CD1c-positive myeloid dendritic cell (primary cell): Measurements from ENCODE around the gene AQP7.
"Not testable (repeated sequence)": the region's sequence is repeated elsewhere in the genome, so short reads cannot be mapped to it uniquely, and the experiment has no call there.

Experiments
- DNase-seq: peaks from one replicate; pipeline ENCODE4 v3.0.0-alpha.2; 2016; ENCODE audit errors: extremely low spot score

AQP7 gene

DNA sequence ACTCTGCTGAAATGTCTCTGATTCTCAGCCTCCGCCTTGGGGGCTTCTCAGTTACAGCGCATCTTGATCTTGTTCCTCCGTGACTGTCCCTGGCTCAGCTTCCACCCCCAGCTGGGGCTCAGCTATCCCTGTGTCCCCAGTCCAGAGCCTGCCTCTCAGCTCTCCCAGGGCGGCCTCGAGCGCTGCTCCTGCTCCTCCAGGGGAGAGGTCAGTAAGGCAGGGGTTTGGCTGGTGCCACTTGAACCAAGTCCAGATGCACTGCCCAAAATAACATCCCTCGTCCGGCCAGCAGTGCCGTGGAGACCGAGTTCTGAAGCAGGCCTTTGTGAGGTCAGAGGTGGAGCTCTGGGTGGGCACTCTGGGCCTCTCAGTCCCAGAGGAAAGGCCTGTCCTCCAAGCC, at the start of gene AQP7:
Gene AQP7 (minus strand): TSS at position 198 of the 400 bp plus-strand sequence. CDS start 1,306 bp downstream, outside the sequence.
- DNase-seq: not testable (repeated sequence)

DNA sequence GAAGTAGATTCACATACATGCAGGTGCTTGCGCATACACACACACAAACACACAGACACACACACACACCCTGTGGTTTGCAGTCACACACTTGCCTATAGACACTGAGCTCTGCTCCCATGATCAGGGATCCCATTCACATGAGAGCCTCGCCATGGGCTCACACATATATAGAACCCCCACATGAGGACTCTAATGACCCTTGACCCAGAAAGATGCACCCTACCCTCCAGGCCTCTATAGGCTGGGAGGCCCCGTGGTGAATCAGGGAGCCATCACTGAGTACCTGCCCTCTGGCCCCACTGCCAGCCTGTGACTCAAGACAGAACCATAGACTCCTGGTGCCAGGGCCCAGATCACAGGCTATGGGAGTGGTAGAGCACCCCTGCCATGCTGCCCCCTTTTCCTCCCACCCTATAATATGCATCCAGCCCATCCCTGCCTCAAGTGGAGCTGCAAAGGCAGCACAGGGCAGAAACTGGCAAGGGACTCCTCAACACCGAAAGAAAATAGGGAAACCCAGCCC, 48.3 kb upstream of the AQP7 start:
- DNase-seq: no peak

DNA sequence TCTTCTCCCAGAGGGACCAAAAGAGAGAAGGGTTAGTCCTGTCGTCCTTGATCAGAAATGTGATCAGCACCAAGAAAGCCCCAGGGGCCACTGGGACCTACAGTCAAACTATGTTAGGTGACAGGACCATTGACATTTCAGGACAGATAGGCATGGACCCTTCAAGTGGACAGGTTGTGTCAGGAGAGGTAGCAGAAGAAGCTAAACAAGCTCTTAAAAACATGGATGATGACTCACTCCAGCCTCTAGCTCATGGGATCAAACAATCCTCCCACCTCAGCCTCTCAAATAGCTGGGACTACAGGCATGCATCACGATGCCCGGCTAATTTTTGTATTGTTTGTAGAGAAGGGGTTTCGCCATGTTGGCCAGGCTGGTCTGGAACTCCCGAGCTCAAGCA, 47.3 kb upstream of the AQP7 start:
- no peak for DNase-seq

DNA sequence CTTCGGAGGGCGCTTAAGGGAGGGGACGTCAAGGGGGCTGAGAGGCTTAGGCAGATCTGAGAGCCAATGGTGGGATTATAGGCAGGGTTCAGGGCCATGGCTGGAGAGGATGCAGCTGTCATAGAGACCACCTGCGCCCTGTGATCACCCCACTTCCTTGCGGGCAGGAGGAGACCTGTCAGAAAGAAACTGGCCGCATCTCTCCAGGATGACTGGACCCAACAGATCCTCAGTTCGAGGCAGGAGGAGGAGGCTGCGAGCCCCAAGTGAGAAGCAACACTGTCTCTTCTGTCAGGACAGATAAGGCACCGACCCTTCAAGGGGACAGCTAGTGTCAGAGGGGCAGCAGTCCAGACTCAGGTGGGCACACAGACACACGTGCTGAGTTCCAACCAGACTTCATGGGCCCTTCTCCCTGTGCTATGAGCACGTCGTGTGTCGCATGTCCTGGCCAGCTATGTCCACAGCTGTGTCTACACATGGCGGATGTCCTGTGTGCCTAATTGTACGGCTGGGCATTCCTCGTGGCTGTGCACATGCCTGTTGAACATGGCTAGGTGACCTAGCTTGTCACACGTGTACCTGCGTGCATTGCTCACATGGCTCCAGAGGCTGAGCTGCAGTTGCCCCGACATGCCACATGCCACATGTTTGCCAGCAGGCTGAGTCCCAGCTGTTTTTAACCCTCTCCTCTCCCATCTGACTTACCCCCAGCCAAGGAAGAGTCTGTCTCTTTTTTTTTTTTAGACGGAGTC, 45.6 kb upstream of the AQP7 start:
- no peak for DNase-seq

DNA sequence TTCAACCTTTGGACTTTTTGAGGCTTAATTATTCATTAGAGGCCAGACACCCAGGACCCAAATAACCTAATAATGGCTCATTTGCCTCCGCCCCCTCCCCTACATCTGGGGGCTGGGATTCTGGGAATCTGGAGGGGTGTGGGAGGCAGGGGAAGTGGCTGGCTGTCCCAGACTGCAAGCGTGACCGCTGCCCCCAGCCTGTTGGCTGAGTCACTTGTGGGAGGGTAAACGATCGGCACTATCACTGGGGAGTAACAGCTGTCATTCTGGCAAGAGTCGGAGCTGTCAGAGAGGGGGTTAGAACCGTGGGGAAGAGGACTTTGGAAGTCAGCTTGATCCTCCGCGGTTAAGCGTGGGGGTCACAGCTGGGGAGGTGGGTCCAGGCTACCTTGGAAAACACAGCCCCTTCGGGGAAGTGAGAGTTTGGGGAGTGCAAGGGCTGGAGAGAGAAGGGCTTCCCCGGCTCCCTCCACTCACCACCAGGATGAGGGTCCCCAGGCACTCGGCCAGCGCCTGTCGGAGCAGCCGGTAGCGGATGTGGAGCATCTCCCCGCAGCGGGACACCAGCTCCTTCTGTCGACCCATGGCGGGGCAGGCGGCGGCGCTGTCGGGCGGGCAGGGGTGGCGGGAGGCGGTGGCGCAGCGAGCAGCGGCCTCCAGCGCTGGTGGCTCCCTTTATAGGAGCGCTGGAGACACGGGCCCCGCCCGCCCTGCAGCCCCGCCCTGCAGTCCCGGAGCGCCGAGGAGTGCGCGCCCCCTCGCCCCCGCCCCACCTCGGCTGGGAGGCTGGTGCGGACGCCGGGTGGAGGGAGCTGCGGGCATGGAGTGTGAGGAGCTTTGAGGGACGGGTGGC, 44.8 kb upstream of the AQP7 start, which contains the start of gene AQP3:
Gene AQP3 (minus strand): TSS at position 648 of the 853 bp plus-strand sequence. CDS start 63 bp downstream, at position 585.
- DNase-seq: peak; percentile 92

DNA sequence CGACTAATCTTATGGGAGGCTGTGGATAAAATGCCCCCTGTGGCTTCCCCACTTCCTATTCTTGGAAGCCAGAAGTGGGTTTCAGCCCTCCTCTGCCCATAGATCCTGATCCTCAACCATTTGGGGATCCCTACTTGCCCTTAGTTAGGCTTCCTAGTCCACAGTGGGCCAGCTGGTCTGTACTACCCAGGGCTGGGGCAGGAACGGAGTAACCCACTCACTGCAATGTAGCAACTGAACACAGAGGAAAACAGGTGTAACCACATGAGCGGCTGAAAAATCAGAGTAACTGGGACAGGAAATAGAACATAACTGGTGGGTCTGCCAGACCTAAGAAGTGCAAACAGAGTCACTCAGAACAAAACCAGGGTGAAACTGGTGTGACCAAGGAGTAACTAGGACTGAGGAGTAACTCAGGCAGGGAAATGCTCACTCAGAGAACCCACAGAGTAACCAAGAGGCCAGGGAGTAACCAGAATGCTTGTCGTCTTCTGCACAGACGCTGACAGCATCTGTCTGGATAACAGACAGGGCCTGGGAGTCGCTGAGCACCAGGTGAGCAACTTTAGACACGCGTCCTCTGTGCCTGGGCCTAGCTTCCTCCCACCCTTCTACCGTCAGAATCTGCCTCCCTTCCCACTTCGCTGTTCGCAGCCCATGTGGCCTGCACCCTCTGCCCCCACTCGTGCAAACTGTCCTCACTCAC, 44.0 kb upstream of the AQP7 start:
- DNase-seq: peak; percentile 32

DNA sequence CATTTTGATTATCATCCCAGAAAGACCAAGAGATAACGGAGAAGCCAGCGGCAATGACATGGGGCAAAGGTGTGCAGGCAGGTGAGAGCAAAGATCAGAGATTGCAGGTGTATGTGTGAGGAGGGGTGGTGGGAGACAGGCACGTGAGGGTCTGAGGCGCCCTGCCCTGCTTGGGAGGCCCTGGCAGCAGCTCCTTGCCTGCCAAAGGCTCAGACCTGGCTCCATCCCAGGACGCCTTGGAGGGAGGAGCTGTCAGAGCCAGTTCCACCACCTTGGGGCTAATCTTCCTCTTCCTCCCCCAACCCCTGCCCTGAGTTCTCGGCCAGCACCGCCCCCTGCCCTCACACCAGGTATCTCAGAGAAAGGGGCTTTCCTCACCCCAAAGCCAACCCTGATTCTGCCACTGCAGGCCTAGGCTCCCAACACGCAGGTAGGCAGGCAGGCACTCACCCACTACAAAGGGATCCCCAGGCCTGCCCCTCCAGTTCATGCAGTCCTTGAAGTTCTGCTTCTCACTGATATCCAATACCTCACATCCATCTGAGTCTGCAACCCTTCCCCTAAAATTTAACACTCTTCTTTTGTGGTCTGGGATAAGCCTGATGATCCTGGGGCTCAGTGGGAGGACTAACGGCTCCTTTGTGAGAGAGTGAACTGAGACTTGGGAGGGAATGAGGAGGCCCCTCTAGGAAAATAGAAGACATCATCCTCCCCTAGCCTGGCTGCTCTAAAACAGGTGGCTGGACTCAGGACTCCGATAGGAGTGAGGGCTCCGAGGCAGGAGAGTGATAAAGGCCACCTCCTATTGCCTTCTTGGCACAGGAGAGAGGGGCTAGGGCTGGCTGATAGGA, 43.2 kb upstream of the AQP7 start:
- DNase-seq: no peak

DNA sequence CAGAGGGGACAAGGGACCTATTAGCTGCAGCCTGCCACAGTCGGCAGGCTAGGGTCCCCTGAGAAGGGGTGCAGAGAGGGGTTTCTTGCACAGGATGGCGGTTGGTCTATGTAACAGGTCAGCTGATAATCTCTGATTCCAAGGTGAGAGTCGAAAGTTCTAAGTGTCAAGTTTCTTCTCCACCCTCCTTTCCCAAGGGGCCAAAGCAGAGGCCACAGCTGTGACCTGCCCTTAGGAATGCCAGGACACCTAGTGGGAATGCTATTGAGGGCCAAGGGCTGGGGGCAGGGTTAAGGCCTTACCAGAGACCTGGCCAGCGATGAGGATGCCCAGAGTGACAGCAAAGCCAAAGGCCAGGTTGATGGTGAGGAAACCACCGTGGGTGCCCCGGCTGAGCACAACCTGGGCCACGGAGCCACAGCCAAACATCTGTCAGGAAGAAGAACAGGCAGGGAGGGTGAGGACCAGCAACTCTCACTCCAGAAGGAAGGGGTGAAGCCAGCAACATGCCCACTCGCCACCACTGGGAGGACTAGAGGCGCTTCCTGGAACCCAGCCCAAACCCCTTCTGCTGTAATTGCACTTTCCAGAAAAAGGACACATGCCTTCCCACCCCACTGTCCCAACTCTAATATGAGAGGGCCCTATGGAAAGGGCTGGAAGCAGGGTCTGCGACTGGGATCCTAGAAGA, 41.2 kb upstream of the AQP7 start:
- DNase-seq: no peak

DNA sequence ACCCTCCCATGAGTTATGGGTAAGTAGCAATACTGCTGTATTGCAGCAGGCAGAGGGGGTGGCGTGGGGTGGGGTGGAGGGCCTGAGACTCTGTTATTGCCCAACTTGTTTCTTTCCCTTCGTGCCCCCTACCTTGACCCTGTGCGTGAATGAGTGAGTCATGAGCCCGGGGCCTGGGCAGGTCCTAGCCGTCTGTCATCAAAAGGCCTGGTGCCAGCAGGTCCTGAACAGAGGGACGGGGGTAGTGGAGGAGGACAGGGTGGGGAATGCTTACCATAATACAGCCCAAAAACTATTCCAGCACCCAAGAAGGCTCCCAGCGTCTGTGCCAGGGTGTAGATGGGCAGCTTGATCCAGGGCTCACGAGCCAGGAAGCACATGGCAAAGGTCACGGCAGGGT, 40.7 kb upstream of the AQP7 start:
- no peak for DNase-seq

DNA sequence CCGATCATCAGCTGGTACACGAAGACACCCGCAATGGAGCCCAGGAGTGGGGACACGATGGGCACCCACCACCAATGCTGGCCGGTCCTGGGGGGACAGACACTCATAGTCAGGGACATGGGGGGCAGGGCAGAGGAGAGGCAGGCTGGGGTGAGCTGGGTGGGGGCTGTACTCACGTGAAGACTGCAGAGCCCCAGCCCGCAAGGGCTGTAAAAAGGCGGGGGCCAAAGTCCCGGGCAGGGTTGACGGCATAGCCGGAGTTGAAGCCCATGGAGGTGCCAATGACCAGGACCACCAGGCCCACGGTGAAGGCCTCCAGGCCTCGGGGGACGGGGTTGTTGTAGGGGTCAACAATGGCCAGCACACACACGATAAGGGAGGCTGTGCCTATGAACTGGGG, 39.8 kb upstream of the AQP7 start:
- no peak for DNase-seq

DNA sequence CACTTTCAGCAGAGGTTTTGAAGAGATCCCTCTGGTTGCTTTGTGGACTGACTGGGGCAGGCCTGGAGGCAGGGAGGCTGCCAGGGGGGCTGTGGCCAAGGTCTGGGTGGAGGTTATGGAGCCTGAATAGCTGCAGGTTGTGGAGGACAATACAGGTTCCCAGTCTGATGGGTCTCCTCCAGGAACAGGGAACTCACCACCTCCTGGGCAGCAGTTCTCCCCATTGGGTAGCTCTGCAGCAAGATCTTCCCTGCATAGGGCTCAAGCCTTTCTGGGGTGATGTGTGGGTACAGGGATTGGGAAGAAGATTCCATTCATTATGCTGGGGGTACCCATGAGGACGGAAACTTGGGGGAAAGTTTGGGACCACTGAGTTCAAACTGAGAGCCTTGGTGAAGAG, 38.2 kb upstream of the AQP7 start:
- DNase-seq: no peak

DNA sequence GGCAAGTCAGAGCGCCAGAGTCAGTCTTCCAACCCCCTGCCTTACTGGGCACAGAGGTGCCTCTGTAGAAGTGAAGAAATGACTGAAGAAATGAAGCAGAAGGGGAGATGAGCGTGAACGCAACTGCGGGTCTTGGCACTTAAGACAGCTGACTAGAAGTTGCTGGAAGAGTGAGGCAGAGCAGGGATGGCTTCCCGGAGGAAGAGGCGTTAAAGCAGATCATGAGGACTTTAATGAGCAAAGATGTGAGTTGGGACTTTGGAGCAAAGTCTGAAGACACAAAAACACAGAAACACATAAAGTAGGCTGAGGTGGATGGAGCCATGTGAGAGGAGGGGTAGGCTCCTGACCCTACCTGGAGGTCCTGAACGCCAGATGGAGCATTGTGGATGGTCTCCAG, 37.8 kb upstream of the AQP7 start:
- no peak for DNase-seq

DNA sequence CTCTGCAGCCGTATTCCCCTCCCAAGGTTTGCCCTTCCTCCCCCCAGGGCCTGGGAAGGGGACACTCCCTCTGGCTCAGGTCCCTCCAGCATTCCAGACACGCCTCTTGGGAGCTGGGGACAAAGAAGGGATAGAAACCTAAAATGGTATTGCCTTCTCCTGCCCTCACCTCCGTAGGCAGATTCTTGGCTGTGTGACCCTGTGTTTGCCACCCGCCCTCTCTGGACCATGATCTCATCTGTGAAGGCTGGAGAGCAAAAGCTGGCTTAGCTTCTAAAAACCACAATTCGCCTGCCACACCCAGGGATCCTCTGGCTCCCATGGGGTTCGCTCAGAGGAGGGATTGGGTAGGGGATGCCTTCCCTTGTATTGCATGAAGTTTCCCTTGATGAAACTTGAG, 37.4 kb upstream of the AQP7 start:
- DNase-seq: no peak

DNA sequence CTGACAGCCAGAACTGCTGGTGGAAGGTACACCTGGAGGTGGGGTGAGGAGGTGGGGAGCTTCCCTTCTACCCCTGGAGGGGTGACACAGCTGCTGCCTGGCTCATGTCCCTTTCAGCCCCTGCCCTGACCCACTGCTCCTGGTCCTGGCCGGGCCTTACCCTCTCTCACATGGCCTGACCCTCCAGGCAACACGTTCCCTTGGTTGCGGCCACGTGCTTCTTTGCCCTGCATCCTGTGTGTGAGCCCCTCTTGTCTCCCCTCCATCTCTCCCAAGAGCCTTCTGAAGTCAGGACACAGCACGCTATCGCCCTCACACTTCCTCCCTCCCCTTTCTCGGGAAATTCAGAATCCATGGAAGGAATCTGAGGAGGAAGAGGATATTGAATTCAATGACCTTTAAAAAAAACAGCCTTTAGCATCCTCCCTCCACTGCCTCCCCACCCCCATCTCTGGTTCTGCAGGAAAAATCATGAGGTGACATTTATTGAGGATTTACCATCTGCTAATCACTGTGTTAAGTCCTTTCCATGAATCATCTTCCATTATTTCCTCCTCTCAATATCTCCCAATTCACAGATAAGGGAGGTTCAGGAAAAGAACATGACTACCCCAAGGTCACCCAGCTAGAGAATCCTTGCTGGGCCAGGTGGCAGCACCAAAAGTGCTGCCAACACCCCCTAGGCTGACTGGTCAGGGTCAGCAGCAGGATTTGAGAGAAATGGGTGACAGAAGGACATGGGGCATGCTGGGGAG, 36.7 kb upstream of the AQP7 start:
- no peak for DNase-seq

DNA sequence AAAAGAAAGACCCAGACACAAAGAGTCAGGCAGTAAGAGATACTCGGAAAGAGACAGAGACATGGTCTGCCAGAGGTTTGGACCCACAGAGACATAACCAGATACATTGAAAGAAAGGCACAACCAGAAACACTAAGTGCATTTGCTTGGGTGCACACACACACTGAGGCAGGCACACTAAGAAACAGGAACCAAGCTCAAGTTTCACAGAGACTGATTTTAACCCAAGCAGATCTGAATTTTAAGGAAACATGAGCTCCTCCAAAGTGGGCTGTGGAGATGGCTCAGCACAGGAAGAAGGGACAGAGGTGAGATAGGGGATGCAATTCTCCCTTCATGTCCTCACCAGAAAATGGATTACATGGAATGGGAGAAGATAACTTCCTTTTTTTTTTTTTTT, 35.5 kb upstream of the AQP7 start:
- DNase-seq: peak; percentile 56

DNA sequence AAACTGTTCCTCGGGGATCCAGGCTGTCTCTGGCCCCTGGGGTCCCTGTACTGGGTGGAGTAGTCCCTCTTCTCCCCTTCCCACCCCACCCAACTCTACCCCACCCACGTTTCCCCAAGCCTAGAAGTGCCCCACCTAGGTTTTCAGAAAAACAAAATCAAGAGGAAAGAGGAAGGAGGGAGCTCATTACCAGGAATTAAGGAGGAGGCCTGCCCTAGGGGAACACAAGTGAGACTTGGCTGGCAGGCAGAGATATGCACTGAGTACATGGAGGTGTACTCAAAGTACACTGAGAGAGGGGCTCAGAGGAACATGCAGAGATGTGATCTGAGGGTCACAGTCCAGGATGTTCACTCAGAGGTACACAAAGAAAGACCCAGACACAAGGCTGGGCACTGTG, 34.8 kb upstream of the AQP7 start:
- peak; percentile 24 for DNase-seq

DNA sequence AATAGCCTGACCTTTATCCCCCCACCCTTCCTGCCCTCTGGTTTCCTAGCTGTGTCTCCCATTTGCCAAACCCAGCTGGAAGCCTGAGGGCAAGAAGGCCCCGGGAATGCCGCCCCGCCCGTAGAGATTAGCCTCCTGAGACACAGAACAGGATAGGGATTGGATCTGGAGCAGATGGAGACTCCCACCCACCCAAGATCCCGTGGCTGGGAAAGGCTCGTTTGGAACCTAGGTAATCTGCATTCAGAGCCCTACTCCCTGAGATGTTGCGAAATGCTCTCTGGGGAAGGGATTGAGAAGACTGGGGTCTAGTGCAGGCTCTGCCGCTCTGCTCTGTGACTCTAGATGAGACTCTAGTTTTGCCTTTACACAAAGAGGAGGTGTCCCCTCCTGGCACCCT, 34.1 kb upstream of the AQP7 start:
- DNase-seq: no peak

DNA sequence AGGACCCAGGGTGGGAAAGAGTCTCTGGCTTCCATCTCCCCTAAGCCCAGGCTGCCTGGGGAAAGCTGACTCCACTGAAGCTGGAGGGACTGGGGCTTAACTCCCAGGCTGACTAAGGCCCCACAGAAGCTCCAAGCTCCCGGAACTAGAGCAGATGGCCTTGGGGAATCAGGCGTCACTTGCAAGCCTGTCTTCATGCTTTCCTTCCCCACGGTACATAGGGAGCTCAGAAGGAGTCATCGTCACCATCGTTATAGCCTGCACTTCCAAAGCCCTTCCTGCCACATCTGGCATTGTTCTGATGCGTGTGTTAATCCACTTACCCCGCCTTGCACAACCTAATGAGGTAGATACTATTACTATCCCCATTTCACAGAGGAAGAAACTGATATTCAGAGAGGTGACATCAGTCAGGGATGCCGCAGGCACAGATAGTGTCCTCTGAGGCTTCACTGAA, 33.5 kb upstream of the AQP7 start:
- no peak for DNase-seq

DNA sequence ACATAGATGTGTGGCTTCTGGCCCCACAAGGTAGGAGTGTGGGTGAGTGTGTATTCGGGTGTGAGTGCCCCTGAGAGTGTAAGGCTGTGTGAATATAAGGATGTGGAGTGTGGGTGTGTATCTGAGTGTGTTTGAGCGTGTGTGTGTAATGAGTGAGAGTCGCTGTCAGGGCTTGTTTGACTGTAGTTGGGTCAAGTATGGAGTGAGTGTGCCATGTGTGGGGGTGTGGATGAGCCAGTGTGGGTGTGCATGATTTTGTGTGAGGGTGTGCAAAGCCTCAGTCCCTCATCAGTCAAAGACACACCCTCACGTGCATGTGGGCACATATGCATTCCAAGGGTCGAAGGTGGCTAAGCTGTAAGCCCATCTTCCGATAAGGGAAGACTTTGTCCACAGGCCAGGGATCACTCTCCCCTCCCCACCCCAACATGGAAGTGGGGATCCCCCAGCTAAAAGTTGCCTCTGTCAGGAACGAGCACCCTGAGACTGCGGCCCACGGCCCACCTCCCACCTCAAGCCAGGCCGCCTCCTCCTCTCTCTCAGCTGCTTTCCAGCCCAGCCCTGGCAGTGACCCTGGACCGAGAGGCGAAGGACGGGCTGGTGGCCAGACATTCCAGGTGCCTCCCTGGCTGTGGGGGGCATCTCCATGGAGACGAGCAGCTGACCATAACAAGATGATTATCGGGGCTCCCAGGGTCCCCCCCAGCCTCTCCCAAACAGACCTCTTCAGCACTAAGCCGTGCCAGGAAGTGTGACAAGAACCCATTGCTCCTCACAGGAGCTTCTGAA, 32.1 kb upstream of the AQP7 start:
- DNase-seq: no peak
